ENCODE data around the gene GFRA4.

GRCh38 chr20:3612795-3613572 lies 50.2 kb downstream of the GFRA4 start:
- TF ChIP-seq CTCF (IDR thresholded peaks at IDR 0.05 in 4 of 5, conservative IDR thresholded peaks at IDR 0.05 in 1 of 5) (no peak), POLR2A (IDR thresholded peaks at IDR 0.05) (no peak)
